Putamen (tissue), 1 donor: ENCODE data around the gene PROM1.
A peak's percentile ranks its signal among the peaks of the same experiment; 100 is the strongest.

Experiments
- DNase-seq: peaks from one replicate; pipeline ENCODE4 v3.0.0-alpha.2; 2016; ENCODE audit warnings: low spot score

The PROM1 gene

DNA sequence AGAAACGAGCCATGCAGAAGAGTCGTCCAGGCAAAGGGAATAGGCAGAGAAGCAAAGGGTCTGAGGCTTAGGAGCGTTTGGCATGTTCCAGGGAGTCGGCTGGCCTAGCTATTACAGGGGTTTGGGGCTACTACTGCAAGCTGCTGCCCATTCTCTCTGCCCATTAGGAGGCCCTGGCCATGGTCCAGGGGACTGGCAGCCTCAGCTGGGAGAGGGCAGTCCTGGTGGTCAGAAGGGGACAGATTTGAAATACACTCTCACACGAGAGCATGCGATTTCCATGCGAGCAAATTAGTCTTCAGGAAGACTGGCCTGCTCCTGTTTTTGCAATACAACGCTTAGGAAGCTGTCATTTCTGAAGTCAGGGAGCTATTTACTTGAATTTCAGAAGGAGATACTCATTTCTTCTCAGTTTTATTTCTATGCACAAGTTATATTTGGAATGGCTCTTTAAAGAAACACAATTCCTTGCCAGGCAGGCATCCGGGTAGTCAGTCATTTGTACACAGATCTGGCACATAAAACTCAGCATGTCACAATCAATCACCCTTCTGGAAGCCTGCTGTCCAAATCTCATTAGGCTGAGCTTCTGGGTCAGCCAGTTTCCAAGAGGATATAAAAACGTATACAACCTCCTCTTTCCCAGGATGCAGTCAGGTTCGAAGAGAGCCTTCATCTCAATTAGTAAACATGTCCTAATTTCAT, 27.0 kb downstream of the PROM1 start:
- no peak for DNase-seq

- DNase-seq: no peak
Observed at GRCh38 chr4:16055873-16056272, 27.9 kb downstream of the PROM1 start.

DNA sequence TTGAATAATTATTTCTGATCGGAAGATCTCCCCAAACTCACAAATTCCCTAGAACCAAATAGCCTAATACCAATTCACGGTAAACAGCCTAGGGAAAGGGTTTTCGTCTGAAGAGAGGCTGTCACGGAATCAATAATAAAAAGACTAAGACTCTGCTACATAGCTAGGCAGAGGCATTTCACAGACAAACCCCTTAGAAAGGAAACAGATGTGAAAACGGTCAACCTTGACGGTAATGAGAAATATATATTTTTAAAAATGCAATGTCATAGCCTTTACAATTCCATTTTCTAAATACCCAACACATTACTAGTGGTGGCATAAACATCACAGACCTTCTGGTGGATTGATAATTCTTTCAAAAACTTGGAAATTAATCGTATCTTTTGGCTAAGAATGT, 28.4 kb downstream of the PROM1 start:
- DNase-seq: no peak

GRCh38 chr4:16052939-16053338, 30.9 kb downstream of the PROM1 start:
- no peak for DNase-seq

GRCh38 chr4:16051980-16052379, 31.8 kb downstream of the PROM1 start:
- DNase-seq: no peak

GRCh38 chr4:16051132-16051531, 32.7 kb downstream of the PROM1 start:
- DNase-seq: no peak

DNA sequence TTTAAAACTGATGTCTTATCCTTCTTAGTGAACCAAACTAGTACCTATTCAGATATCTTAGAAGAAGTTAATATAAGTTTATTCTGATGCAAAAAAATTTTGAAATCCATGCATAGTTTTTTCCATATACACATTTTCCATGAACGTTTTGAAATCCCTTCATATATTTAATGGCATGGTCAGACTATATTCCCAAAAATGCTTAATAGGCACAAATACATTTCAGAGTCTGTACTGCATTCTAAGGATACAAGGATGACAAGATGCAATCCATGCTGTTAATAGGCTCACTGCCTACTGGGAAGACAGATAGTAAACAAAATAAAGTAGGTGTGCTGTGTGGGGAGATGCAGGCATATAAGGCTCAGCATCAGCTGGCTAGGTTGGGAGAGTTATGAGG, 33.2 kb downstream of the PROM1 start:
- DNase-seq: no peak

- no peak for DNase-seq
Observed at GRCh38 chr4:16048619-16049419, 35.0 kb downstream of the PROM1 start.

- DNase-seq: no peak
Observed at GRCh38 chr4:16045687-16046086, 38.1 kb downstream of the PROM1 start.

DNA sequence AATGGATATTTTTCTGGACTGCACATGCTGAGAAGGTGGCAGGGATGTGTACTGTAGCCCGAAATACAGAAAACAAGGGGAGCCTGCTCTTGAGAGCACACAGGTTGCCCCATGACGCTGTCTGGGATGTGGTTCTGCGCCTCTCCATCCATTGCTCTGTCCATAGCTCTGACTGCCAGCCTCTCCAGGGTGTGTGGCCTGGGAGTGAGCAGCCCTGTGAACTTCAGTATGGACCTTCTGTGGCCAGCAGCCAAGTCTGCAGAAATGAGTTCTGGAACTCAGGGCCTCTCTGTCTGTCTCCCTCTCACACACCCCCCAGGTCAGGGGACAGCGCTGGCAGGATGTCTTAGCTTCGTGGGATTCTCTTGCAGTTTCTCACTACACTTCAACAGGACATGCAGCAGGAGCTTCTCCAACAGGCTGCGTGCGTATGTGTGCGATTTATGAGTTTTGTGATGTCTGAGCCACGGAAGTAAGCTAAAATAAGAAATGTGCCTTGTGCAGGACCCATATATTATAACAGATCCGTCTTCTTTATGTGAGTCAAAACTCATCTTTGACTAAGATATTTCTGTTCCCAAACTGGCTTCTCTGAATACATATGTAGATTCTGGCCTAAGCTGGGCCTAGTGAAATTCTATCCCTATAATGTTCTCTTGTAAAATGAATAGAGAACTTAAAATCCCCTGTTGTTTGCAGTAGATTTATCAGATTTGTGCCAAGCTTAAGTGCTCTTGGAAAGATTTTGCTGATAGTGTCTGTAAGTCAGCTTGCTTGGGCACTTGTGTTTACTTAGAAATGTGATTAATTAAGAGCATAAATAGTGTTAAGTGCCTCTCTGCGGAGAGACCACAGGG, 40.0 kb downstream of the PROM1 start:
- no peak for DNase-seq

GRCh38 chr4:16039139-16039538, 44.7 kb downstream of the PROM1 start:
- DNase-seq: no peak

DNA sequence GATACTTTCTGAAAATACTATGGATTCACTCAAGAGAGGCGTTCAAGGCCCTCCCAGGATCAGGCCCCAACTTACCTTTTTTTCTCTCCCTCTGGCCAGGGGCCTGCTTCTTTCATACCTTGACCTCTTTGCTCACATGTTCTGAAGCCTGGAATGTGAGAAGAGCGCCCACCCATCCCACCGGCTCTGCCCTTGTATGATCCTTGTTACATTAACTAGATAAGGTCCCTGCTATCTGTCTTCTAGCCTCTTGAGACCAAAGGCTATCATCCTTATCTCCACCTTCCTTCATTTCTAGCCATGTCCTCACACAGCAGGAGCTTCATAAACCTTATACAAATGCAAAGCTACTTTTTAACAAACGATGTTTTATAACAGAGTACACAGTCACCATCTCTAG, 45.9 kb downstream of the PROM1 start:
- no peak for DNase-seq

DNA sequence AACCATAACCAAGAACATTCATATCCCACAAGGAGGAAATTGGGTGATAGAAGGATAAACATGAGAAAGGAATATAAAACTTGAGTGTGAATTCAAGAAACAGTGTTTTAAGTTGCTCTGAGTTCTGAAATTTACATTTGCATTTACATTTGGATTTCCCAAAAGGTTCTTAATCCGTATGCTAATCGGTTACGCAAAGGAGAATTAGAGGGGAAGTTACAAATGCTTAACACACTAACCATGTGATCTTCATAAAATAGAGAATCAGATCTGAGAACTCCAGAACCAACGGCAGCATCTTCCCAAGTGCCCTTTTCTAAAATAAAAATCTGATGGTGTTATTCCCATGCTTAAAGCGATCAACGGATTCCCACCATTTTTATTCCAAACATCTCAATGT, 48.0 kb downstream of the PROM1 start:
- DNase-seq: no peak

- no peak for DNase-seq
Observed at GRCh38 chr4:16034010-16034748, 49.6 kb downstream of the PROM1 start.

GRCh38 chr4:16032396-16032770, 51.4 kb downstream of the PROM1 start:
- no peak for DNase-seq

GRCh38 chr4:16031546-16032395, 52.1 kb downstream of the PROM1 start:
- no peak for DNase-seq

DNA sequence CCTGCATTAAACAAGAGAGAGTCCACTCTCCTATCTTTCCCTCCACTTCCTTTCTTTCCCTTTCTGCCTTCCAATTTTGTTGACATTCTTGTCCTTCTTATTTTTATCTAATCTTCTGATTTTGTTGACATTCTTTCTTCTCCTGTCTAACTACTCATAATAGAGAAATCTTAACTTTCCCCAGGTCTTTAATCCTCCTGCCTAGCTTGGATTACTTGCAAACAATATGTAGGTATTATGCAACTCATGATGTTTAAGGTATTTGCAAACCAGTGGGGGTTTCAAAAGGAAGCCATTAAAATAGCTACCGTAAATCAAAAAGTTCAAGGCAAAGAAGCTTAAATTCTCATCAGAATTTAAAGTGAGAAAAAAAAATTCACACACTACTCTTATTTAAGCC, 53.9 kb downstream of the PROM1 start:
- DNase-seq: no peak

- no peak for DNase-seq
Observed at GRCh38 chr4:16029262-16029661, 54.6 kb downstream of the PROM1 start.

DNA sequence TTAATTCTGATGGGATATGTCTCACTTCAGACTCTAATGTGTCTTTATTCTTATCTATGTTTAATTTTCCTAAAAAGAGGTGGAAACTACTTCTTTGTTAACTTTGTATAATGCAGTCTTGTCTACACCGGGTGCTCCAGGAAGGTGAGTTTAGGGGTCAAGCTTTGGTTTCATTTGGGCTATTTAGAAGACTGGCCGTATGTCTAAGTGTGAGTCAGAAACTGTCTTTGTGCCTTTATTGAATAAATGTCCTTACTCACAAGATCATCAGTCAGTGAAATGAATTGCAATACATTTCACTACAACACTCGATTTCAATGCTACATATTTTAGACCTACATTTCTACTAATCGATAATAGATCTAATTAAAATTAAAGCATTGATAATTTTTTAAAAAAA, 56.2 kb downstream of the PROM1 start:
- DNase-seq: no peak

- DNase-seq: no peak
Observed at GRCh38 chr4:16027114-16027513, 56.7 kb downstream of the PROM1 start.

DNA sequence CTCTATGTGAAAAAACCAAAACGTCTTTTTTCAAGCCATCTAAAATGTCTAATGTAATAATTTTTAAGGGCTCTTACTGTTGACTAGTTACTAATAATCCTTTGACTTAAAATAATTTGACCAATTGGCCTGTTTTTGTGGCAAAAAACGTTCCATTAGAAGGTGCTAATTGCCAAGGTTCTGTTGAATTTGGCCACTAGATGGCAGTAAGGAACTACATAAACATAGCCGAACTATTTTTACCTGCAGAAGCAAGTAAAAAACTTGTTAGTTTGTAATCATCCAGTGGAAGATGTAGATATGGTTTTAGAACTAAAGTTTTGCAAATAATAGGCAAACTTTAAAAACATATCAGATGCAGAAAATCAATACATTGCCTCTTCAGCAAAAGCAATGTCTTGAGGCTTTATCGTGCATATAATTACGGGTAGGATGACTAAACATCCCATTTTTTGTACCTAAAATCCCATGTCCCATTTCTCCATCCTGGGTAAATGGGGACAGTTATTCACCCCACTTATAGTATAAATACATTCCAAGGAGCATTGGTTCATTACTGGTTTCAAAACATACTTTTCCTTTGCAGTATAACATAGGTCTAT, 57.6 kb downstream of the PROM1 start:
- peak; percentile 60 for DNase-seq
